ENCODE measurements around the gene PPM1L.

PPM1L gene

DNA sequence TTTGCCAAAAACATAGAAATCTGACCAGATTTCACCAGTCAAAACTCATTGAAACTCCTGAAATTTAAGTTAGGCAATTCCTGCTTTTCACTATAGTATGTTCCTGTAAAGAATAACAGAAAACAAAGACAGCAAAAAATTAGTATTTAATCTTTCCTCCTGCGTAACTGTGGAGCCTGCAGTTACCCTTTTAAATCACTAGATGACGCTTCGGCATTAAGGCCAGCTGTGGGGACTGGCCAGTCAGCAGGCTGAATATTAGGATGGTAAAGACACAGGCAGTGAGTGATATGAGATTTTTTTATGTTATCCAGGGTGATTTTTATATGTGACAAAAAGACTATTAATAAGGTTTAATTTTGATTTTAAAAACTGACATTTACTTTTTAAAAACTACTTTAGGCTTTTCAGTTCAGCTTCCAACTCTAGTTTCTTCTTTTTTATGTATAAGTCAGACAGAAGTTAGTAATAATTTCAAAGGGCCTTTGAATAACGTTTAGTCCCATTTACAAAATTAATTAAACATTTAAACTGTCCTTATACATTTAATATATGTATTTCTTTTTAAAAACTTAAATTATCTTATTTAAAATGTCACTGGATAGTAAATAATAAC is 165.1 kb downstream of the PPM1L start:
- in situ Hi-C loops (cut with HindIII; ENCODE audit: low sequenced_read_pairs): no loop called here

DNA sequence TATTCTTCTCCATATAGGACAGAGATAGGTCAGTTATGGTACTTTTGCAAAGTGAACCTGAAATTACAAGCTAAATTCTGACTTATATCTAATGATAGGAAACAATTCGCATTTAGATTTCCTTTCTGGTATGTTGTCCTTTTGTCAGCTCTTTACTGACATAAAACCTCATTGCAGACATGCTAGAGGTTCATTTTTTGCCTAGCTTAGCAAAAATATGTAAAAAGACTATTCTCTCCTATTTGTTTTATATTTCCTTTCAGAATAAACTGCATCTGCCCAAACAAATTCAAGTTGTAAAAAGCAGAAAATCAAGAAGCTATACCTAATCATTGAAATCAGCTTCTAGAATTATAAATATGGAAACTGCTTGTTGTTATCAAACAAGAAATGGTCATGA is 168.7 kb downstream of the PPM1L start:
- in situ Hi-C loops (cut with HindIII; ENCODE audit: low sequenced_read_pairs): no loop called here

DNA sequence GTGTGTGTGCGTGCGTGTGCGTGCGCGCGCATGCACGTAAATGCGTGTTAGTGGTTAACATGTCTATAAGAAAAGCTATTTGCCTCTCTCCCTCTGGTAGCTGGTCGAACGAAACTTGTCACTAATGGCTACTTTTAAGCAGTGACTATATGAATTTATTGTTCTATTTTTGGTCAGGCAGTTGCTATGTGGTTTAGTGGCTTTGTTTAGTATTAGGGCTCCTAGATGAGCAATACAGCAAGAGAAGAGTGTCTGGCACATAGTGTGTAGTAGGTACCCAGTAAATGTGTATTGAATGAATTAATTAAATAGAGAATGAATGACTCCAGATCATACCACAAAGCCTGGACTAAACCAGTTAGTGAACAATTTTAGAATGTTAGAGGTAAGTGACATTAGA is 171.6 kb downstream of the PPM1L start:
- in situ Hi-C loops (cut with HindIII; ENCODE audit: low sequenced_read_pairs): no loop called here

DNA sequence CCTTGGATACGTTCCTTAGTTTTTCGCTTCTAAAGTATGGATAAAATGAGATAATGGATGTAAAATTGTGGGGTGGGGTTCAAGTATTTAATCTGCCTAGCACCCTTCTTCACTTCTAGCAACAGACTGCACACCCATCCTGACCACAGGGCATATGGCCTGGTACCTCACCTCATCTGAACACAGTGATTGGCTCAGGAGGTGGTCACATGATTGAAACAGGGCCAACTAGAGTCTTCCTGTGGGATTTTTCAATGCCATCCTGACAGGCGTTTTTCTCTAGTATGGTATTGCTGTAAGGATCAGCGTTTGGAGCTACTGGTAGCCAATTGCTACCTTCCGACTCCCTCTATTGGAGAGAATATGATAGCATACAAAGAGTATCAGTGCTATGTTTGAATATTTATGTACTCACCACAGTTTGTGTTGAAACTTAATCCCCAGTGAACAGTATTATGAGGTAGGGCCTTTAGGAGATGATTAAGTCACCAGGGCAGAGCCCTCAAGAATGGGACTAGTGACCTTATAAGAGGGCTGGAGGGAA is 172.2 kb downstream of the PPM1L start:
- in situ Hi-C loops (cut with HindIII; ENCODE audit: low sequenced_read_pairs): no loop called here

DNA sequence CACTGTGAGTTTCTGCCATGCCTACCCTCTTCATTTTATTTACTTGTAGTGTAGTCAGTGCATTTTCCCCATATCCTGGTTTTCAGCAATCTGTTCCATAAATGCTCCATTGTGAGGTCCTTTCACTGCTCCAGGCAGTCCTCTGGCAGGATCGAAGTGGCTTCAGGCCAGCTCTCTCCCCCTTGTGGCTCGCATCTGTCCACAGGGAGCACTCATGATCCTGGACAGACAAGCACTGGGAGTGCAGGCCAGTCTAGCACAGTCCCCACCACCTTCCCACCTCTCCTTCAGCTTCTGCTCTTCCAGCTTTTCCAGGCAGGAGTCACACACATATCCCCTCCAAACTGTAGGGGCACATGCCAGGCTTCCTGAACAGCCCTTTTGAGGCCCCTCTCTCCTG is 173.6 kb downstream of the PPM1L start:
- in situ Hi-C loops (cut with HindIII; ENCODE audit: low sequenced_read_pairs): no loop called here

DNA sequence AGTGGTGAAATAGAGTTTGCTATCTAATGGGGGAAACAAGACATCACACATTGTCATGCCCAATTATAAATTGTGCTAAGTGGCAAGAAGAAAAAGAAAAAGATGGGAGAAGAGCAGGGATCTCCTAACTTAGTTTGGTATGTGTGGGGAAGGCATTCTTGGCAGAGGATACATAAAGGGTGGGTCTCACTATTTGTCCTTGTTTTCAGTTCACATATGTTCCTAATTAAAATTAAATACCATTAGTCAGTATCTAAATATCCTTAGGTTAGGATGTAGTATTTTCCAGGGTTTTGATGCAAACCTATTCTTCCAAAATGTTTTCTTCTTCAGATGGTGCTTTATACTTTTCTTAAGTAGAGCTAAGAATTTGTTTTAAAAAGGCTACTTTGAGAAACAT is 175.4 kb downstream of the PPM1L start:
- in situ Hi-C loops (cut with HindIII; ENCODE audit: low sequenced_read_pairs): no loop called here

DNA sequence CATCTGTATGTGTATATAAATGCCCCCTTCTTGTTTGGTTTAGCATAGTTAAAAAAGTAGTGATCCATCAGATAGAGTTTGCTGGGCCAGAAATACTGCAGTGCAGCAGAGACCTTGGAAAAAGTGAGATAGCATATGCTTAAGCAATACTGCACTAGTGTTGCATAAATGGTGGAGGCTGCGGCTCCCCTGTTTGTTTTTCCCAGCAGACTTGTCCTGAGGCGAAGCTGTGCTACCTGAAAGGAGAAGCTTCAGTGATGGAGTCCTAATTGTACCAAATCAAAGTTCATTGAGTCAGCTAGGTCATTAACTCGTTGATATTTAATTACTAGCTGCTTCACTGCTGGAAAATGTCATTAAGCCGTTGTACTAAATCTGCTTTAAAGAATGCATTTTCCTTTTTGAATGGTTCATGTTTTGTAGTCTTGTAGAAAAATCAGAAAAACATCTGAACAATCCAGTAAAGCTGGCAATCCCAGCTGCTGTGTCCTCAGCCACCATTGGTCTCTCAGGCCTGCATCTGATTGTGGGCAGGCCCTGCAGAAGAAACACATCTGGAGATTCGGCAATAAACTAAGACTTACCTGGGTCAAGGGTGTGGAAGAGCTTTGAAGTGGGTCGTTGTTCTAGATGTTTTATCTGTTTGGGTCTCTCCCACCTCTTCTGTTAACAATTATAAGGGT is 179.5 kb downstream of the PPM1L start:
- in situ Hi-C loops (cut with HindIII; ENCODE audit: low sequenced_read_pairs): no loop called here

DNA sequence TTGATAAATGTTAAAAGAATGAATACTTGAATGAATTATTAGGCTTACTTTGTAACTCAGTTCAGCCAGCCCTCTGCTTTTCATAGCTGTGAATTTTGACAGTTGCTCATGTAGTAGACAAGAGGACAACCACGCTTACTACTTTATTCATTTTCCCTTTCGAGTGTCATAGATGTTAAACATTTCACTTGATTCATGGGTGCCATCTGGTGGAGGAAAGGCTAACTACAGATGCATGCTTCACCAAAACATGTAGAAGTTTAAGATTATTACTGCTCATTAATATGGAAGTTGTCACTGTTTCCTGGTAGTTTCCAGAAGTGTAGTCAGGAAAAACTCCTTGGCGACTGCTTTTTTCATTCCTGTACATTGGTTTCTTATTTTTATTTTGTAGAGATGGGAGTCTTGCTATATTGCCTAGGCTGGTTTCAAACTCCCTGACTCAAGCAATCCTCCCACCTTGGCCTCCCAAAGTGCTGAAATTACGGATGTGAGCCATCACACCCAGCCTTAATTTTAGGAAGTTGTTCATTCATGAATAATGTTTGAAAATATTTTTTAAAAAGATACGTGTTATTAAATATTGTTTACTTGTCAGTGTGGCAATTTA is 186.0 kb downstream of the PPM1L start:
- in situ Hi-C loops (cut with HindIII; ENCODE audit: low sequenced_read_pairs): no loop called here

DNA sequence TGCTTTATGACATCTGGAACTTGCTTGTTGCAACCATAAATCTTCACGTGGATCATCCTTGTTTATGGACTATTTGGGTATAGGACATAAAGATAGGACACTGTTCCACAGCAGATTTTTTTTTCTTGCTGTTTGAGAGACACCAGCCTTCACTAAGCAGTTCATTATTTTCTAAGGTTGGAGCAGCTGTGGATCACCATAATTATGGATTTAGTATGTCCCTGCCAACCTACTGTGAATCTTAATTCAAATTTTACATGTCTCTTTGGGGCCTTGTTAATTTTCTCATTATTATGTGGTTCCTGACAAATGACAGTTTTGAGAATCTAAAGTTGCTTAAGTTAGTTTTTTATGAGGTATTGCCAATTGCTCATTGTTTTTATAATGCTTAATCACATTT is 188.0 kb downstream of the PPM1L start:
- in situ Hi-C loops (cut with HindIII; ENCODE audit: low sequenced_read_pairs): no loop called here

DNA sequence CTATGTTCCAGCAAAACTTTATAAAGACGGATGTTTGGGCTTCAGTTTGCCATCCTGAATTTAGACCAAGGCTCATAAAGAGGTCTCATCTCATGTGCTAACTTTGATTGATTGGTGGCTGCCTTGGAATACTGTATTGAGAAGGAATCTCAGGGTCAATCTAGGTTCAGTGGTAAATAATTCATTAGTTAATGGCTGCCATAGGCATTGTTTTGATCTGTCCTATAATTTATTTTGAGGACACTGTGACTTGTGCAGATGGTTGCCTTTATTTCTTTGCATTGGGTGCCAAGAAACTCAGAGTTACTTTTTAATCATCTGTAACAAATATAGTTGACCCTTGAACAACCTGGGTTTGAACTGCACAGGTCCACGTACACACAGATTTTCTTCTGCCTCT is 189.3 kb downstream of the PPM1L start:
- in situ Hi-C loops (cut with HindIII; ENCODE audit: low sequenced_read_pairs): no loop called here

DNA sequence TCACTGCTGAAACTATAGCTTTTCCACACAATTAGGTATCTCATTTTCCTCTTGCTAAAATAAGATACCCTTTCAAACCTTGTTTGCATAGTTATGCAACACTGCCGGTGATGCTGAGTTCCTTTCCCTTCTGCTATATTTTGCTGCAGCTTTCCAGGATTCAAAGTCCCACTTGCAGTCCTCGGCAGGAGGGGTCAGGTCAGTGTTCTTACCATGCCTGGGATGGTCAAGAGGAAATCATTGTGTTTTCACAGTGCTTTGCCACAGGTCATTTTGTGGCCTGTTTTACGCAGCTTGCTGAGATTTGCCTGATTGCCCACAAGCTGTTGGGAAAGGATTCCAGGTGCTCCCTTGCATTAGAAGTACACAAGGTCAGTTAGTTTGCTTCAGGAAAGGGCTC is 192.2 kb downstream of the PPM1L start:
- in situ Hi-C loops (cut with HindIII; ENCODE audit: low sequenced_read_pairs): no loop called here

DNA sequence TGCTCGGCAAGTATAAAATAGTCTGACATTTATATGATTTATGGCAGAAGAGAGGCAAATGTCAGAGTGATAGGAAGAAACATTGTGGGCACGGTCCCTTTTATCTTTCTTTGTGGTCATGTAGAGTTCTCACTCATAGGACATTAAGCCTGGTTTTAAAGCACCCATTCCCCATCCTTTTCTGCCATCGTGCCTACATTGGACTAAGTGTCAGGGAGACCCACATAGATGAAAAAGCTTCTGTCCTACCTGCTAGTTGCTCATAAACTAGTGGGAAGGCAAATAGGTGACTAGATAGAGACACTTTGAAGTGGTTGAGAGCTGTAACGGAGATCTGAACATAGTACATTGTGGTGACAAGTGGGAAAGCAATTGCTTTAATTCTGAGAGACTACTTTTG is 193.4 kb downstream of the PPM1L start:
- in situ Hi-C loops (cut with HindIII; ENCODE audit: low sequenced_read_pairs): no loop called here

DNA sequence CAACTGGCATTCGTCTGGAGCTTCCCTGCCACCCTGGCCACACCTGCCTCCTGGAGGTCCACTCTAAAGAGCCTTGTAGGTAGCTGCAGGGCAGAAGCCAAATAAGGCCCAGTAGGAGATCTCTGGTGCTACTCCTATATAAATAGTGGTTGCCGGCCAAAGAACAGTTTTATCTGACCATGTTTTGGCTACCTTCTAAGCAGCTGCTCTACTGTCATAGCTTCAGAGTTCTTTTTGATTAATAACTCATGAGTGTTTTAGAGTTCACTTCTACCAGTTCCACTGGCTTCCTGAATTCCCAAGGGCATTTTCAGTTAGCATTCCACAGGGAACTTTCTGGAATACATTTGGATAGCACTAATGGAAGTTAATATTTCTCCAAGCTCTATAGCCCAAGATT is 194.5 kb downstream of the PPM1L start:
- in situ Hi-C loops (cut with HindIII; ENCODE audit: low sequenced_read_pairs): no loop called here

DNA sequence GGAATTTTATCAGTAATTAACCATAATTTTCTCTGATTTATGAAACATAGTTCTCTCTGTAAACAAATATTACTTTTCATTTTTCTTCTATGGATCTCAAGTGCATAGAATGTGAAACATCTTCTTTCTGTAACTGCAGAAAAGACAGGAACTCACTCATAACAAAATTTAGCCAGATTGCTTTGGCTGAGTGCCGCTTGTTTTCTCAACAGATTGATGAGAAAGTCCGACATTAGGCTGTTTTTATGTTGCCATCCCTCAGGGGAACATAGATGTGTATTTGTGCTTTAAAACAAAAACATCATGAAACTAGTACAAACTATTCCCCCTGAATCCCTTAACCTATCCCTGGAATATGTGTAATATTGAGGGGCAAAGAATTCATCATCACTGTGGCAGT is 194.9 kb downstream of the PPM1L start:
- in situ Hi-C loops (cut with HindIII; ENCODE audit: low sequenced_read_pairs): no loop called here

DNA sequence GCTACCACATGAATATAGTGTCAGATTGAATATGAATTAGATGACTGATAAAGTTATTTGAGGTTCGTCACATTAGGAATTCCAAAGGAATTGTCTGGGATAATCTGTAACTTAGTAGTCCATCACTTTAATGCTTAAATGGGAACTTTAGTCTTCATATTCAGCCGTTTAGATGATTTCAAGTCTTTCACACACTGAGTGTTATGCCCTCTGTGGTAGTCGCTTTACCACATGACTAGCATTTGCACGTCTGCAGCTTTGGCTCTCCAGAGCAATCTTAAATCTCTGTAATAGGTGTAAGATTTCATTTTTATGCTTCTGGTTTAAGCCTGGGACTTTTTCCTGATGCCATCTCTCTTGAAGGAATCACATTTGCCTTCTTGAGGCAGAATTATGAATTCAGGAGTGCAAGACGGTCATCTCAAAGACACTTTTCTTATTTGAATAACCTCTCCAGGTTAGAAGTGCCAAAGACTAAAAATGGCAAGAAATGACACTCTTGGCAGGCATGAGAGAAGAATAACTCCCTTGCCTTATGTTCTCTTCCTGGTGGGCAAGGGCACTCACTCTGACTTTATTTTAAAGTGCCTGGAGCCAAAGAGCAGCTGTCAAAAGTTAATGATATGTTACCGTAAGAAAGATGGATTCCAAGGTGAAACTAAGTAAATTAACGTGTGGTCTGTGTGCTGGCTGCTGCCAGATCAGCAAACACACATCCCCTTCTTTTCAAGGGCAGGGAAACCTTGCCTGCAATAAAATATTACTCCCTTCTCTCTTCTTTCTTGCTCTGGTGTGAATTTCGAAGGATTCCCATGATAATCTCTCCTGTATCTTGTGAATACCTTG is 195.8 kb downstream of the PPM1L start:
- in situ Hi-C loops (cut with HindIII; ENCODE audit: low sequenced_read_pairs): no loop called here

DNA sequence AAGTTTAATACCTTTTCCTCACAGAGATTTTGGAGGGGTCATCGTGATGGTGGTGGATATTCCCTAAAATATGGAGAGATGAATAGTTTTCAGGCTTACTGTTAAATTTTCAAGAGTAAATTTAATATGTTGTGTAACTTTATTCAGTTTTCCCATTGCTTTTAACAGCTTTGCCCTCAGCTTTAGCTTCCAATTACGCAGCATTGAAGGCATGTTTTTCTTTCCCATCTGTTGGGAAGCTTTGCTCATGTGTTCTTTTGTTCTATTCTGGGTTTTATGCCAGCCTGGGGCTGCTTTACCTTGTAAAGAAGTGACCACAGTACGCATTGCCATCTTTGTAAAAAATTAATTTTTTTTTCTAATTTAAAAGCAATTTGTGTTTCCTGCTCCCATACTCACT is 197.7 kb downstream of the PPM1L start:
- in situ Hi-C loops (cut with HindIII; ENCODE audit: low sequenced_read_pairs): no loop called here

DNA sequence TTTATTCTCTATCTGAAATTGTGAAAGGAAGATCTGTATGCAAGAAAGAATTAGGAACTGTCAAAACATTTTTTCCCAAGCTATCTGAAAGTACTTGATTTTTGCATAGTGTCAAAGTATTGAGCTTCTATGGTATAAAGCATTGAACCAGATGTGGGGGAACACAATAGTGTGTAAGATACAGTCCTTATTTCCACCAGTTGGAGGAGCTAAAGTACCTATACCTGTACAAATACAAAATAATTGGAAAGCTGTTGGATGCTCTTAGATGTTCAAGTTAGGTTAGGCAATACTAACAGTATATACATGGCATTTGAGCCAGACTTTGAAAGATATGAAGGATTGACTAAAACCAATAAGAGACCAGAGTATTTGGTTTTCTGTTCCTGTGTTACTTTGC is 200.8 kb downstream of the PPM1L start:
- in situ Hi-C loops (cut with HindIII; ENCODE audit: low sequenced_read_pairs): no loop called here

DNA sequence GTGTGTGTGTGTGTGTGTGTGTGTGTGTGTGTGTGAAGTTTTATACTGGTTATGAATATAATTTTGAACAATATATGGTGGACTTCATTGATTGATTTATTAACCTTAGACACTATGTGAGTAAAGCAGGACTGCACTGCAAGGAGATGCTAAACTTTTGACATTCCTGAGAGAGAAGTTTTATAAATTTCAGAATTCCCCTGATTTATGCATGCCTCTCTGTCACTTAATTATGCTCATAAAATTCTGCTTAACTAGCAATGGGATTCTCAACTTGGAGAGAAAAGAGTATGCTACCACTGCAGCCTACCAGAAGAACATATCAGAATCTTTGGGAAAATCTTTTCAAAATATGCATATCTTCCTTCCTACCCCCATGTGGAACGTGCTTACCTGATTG is 204.5 kb downstream of the PPM1L start:
- in situ Hi-C loops (cut with HindIII; ENCODE audit: low sequenced_read_pairs): no loop called here

DNA sequence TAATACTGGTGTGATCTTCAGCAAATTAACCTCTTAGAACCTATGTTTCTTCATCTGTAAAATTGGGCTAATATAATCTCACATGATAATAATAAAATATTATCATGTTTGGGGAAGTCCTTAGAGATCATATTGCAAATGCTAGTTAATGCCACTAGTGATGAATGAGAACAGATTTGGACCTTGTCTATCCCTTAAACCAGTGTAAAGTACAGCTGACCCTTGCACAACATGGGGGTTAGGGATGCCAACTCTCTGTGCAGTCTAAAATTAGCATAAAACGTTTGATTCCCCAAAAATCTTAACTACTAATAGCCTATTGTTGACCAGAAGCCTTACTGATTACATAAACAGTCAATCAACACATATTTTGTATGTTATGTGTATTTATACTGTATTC is 207.9 kb downstream of the PPM1L start:
- in situ Hi-C loops (cut with HindIII; ENCODE audit: low sequenced_read_pairs): no loop called here

DNA sequence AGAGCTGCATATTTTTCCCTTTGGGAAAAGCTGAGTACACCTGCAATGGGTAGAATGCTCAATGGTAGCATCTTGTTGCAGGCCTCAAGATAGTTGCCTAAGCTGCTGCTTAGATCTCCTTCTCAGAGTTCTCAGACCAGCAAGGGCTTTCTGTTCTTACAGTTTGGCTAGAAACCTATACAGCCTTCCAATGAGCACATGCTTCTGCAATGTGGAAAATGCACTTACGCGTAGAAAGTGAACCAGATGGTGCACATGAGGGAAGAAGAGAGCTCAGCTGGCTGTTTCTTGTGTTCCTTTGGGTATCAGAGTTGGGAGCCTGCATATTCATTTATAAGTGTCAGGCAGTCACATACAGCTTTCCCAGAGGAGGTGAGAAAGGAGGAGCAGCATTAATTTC is 212.7 kb downstream of the PPM1L start:
- in situ Hi-C loops (cut with HindIII; ENCODE audit: low sequenced_read_pairs): no loop called here

DNA sequence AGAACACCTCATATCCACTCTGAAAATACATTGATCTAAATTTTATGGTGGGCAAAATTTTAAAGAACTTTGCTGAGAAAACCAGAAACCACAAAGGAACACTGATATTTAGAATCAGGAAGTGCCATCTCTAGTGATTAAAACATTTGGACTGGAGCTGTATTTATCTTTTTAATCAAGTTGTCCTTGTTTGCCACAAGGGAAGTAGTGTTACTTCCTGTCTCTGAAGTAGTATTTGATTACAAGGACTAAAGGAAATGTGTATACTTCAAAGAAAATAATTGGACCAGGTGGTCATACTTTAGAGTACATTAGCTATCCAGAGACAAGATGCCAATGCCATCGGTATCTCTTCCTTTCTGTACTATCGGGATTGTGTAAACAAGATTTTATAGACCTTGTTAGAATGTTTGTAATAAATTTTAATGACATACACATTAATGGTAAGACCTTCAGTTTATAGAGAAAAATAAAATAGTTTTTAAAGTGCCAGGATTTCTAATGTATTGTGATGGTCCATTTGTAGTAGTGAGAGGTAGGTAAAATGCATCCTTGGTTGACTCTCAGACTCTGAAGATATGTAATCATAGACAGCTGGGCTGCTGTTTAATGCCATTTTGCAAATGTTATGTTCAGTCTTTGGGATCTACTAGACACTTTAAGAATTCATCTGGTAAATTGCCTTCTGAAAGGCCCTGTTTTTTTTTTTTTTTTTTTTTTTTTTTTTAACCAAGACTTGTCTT is 217.2 kb downstream of the PPM1L start:
- in situ Hi-C loops (cut with HindIII; ENCODE audit: low sequenced_read_pairs): no loop called here

Data from endothelial cell of hepatic sinusoid (primary cell).